ENCODE data around the gene GRIN2A.

The GRIN2A gene

GRCh38 chr16:10103700-10104099 is 78.5 kb downstream of the GRIN2A start:
- Mint-ChIP-seq H3K27me3 (ENCODE audit: low read depth) (peaks cover 11% of the 10 kb centered on the region), H3K4me1 (no peaks in the 10 kb centered on the region), H3K9me3 (peaks cover 6% of the 10 kb centered on the region), H3K27ac (no peak overlapping the region), H3K36me3 (ENCODE audit: low read depth) (no peaks in the 10 kb centered on the region), H3K4me3 (no peak overlapping the region)
- TF ChIP-seq CTCF (IDR thresholded peaks at IDR 0.05; ENCODE audit: unreplicated experiment in 3 of 3) = no peak

- peaks cover 6% of the 10 kb centered on the region for H3K9me3 Mint-ChIP-seq
- TF ChIP-seq CTCF (IDR thresholded peaks at IDR 0.05; ENCODE audit: unreplicated experiment in 3 of 3) = no peak
- H3K27ac Mint-ChIP-seq = no peak overlapping the region
These were observed 79.1 kb downstream of the GRIN2A start for GRCh38 chr16:10103118-10103517.

GRCh38 chr16:10100829-10101228 is 81.4 kb downstream of the GRIN2A start:
- no peaks in the 10 kb centered on the region for H3K4me1 Mint-ChIP-seq
- no peak overlapping the region for H3K27ac Mint-ChIP-seq
- peaks cover 11% of the 10 kb centered on the region for H3K27me3 Mint-ChIP-seq (ENCODE audit: low read depth)
- peaks cover 6% of the 10 kb centered on the region for H3K9me3 Mint-ChIP-seq
- no peaks in the 10 kb centered on the region for H3K36me3 Mint-ChIP-seq (ENCODE audit: low read depth)
- no peak for TF ChIP-seq CTCF (IDR thresholded peaks at IDR 0.05; ENCODE audit: unreplicated experiment in 3 of 3)
- no peak overlapping the region for H3K4me3 Mint-ChIP-seq

More at GRCh38 chr16:10103118-10103517, 79.1 kb downstream of the GRIN2A start:
- peaks cover 11% of the 10 kb centered on the region for H3K27me3 Mint-ChIP-seq (ENCODE audit: low read depth)
- H3K36me3 Mint-ChIP-seq (ENCODE audit: low read depth) = no peaks in the 10 kb centered on the region
- H3K4me3 Mint-ChIP-seq = no peak overlapping the region
- H3K4me1 Mint-ChIP-seq = no peaks in the 10 kb centered on the region

- Mint-ChIP-seq H3K27me3 (ENCODE audit: low read depth) (peaks cover 8% of the 10 kb centered on the region), H3K36me3 (ENCODE audit: low read depth) (no peaks in the 10 kb centered on the region), H3K9me3 (peaks cover 6% of the 10 kb centered on the region), H3K4me3 (no peak overlapping the region), H3K4me1 (no peaks in the 10 kb centered on the region), H3K27ac (no peak overlapping the region)
- no peak for TF ChIP-seq CTCF (IDR thresholded peaks at IDR 0.05; ENCODE audit: unreplicated experiment in 3 of 3)
These were observed 83.2 kb downstream of the GRIN2A start for GRCh38 chr16:10098991-10099390.

- H3K4me1 Mint-ChIP-seq = no peaks in the 10 kb centered on the region
- H3K4me3 Mint-ChIP-seq = no peak overlapping the region
- peaks cover 6% of the 10 kb centered on the region for H3K9me3 Mint-ChIP-seq
- no peak overlapping the region for H3K27ac Mint-ChIP-seq
- peaks cover 8% of the 10 kb centered on the region for H3K27me3 Mint-ChIP-seq (ENCODE audit: low read depth)
- no peaks in the 10 kb centered on the region for H3K36me3 Mint-ChIP-seq (ENCODE audit: low read depth)
- no peak for TF ChIP-seq CTCF (IDR thresholded peaks at IDR 0.05; ENCODE audit: unreplicated experiment in 3 of 3)
These were observed 85.0 kb downstream of the GRIN2A start for GRCh38 chr16:10097271-10097670.

- H3K27ac Mint-ChIP-seq = no peak overlapping the region
- no peak for TF ChIP-seq CTCF (IDR thresholded peaks at IDR 0.05; ENCODE audit: unreplicated experiment in 3 of 3)
- peaks cover 3% of the 10 kb centered on the region for H3K4me1 Mint-ChIP-seq
- H3K36me3 Mint-ChIP-seq (ENCODE audit: low read depth) = no peaks in the 10 kb centered on the region
- no peaks in the 10 kb centered on the region for H3K27me3 Mint-ChIP-seq (ENCODE audit: low read depth)
- peaks cover 8% of the 10 kb centered on the region for H3K9me3 Mint-ChIP-seq
- H3K4me3 Mint-ChIP-seq = no peak overlapping the region
These were observed 88.7 kb downstream of the GRIN2A start for GRCh38 chr16:10093576-10093975.

Data from nephron (organoid).